ENCODE data around the gene MRPL34.

DNA sequence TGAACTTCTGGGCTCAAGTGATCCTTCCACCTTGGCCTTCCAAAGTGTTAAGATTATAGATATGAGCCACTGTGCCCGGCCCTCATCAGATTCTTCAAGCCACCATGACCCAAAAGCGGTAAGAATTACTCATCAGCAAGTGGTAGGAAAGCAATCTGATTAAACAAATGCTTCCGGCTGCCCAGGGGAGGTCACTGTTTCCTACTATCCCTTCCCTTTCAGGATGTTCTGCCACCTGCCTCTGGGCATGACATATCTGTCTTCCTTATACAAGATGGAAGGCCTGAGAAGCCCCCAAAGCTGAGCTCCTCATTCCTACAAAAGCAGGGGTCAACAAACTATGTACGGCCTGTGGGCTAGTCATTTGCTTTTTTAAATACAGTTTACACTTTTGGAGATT is 9.4 kb upstream of the MRPL34 start:
- no peak for TF ChIP-seq CTCF (IDR thresholded peaks at IDR 0.05; ENCODE audit: insufficient read depth, low read depth, low read length)
- no peak for TF ChIP-seq EZH2 (IDR thresholded peaks at IDR 0.05; ENCODE audit: insufficient read depth, low read length)
